HG03457 (cell line): ENCODE measurements around the gene OR2V2.
"Not testable (repeated sequence)": the region's sequence is repeated elsewhere in the genome, so short reads cannot be mapped to it uniquely, and the experiment has no call there.

ENCODE experiments used
- ATAC-seq: cut with Tn5 transposase; IDR thresholded peaks from one replicate; pipeline ENCODE4 v1.9.1; 2021; ENCODE audit warnings: moderate number of reproducible peaks; ENCODE audit not compliant: unreplicated experiment

Gene OR2V2

DNA sequence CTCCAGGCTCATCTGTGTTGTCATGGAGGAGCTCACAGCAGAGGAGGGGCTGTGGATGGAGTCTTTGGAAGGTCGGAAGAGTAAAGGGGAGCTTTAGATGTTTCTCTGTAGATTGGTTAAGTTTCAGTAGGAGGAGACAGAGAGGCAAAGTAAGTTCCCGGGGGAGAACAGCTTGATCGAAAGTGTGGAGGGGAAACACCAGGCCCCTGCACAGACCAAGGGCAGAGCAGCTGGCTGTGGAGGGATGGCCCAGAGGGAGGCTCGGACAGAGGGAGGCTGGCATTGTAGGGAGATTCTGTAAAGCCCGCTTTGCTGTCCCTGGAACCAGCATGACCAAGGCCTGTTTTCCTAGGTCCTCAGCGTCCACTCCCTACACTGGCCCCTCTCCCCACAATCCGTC is 5.3 kb upstream of the OR2V2 start:
- ATAC-seq, result no peak

DNA sequence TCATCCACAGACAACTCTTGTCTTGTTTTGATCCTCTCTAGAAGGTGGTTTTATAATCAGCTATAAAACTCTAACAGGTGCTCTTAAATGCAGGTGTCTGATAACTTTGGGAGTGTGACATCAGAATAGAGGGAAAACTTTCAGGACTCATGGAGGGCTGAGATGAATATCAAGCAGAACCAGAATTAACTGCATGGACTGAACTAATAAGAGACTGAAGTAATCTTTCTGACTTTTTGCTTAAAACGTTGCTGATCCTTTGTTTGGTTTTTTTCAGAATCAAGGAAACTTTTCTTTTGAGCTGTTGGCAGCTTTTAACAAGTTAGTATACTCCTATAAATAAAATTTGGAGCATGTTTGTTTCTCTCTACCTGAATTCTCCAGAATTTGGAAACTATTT is 2.3 kb upstream of the OR2V2 start:
- ATAC-seq, result no peak

DNA sequence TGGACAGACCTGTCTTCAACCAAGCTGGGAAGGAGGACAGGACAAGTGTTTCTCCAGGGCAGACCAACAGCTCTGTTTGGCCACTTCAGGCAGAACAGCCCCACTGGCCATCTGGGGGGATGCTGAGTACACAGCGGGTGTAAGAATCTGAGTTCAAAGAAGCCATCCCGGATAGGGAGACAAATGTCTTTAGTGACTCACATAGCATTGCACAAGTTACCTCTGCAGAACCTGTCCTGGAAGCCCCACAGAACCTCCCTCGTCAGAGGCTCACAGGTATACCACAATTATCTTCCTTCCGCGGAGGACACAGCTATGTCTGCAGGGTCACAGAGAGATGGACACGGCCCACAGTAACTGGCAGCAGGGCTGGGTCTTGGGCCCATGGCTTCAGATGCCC is 2.0 kb downstream of the OR2V2 start:
- no peak for ATAC-seq

DNA sequence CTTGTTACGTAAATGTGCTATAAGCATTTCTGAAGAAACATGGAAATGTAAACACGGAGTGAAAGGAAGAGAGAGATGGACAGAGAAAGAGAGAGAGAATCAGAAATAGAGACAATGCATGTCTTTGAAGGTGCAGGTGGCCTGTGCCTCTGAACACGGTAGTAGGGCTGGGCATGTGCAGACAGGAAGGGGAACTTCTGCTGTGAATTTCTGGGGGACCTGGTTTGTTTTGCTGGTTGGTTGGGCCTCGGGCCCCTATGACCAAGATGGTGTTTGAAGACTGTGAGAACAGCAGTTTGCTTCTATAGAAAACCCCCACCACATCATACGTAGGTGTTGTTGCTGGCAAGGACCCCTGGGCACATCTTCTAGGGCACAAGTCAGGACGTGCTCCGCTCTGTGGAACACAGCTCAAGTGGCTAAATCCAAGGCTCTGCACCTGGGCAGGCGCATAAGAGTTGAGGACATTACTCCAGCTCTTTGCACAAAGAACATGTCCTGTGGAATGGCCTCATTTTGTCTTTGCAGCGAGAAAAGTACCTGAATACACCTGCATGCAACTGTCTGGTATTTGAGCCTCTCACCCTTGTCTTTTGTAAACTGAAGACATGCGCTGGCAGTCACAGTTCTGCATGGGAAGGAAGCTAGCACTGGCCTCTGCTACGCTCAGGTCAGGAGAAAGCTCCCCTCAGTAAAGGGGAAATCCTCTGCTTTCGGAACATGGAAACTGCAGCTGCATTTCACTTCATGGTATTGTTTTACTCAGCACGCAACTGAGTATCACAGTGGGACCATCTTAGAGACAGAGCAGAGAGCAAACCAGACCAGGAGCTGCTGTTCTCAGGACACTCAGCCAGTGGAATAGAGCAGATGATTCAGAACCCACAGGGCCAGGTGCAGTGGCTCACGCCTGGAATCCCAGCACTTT is 2.7 kb downstream of the OR2V2 start:
- no peak for ATAC-seq

DNA sequence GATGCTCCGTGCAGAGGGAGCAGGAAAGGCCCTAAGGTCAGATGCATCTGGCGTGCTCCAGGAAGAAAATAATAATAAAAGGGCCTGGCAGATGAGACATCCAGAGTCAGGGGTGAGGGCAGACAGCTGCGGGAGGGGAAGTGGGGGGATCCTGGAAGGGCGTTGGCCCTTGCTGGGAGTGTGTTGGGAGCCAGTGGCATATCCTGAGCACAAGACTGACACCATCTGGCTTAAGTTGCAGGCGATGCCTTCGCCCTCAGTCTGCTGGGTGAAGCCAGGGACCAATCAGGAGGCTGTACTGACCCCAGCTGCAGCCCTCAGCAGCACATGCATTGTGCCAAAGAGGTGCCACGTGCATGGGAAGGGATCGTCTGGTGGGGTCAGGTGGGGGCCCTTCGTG is 3.8 kb downstream of the OR2V2 start:
- ATAC-seq, result no peak

DNA sequence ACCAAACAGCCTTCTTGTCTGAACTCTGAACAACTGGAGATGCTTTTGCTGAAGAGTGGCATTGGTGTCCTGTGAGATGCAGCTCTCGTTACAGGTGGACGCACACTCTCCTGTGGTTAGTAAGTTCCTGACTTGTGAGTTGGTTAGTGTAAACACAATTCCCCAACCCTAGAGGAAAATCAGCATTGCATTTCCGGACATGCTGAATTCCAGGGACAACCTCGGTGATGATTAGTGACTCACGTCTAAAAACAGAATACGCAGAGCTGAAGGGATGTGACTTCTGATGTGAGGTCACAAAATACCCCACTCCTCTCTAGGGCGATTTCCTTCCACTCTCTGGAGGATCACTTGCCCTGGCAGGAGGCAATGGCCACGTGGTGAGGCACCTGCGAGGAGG is 5.0 kb downstream of the OR2V2 start:
- no peak for ATAC-seq

DNA sequence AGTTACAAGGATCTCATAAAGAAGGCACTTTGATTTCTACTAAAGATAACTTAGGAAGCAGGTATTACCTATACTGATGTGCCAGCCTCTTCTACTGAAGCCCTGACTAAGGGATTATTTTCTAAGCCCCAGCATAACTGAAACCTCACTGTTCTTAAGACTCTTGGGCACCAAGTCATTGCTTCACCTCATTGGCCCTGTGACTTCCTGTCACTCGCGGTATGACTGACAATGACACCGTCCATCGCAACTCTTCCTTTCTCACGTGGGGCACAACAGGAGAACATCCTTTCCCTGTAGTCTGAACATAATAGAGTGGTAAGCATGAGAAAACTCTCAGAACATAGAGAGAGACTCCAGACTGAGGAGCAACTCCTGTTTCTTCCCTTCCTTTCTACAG is 6.4 kb downstream of the OR2V2 start:
- ATAC-seq, result no peak

DNA sequence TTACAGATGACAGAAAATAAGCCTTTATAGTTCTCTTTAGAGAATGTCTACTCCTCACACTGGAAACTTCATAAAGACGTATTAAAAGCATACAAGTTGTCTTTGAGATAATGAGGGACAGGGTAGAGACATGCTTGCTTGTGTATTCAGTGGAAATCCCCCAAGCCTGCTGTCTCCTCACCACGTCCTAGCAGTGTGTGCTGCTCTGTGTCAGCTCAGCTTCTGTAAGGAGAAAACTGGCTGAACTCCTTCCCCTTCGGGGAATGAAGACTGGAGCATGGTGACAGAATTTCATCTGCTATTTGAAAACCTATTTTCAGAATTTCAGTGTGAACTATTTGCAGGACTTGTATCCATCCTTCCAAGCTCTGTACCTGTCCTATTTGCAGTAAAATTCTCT is 9.4 kb downstream of the OR2V2 start:
- ATAC-seq, result no peak

DNA sequence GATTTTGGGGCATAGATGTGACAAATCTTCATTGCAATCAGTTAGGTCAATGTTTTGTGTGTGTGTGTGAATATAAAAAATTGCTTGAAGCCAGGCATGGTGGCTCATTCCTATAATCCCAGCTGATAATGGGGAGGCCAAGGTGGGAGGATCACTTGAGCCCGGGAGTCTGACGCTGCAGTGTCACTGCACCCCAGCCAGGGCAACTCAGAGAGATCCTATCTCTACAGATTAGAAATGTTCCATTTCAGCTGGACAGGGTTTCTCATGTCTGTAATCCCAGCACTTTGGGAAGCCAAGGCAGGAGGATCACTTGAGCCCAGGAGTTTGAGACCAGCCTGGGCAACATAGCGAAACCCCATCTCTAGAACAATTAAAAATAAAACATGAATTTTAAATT is 11.5 kb downstream of the OR2V2 start:
- ATAC-seq, result no peak

DNA sequence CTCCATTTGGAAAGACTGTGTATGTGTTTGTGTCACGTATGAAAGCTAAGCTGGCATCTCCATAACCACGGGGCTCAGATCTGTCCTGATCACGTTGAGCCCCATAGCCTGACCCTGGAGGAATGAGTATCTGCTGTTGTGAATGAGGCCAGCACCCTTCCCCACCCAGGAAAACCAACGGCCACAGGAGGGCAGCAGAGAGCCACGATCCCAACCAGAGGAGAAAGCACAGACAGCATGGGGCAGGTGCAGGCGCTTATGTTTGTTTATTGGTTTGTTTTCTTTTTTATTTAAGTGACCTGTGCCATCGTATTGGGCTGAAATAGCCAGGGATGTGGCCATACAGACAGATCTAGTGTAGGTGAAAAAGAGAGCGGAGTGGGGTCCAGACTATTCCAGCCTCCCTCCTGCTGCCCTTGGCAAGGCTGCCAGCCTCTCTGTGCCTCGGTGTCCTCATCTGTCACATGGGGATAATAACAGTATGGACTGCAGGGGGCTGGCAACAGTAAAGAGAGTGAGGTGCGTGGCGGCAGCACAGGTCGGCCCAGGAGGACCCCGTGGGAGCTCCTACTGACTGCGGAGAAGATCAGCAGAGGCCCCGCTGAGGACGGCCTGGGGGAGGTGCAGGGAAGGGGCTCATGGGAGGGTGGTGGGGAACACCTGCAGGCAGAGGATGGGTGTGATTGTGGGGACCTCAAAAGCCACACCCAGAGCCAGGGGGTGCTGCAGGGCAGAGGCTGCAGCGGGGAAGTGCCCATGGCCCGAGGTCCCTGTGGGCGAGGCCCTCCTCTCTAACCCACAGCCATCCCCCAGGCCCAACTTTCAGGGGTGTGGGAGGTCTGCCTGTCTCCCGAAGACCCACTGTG is 12.1 kb downstream of the OR2V2 start:
- ATAC-seq, result peak; percentile 46

DNA sequence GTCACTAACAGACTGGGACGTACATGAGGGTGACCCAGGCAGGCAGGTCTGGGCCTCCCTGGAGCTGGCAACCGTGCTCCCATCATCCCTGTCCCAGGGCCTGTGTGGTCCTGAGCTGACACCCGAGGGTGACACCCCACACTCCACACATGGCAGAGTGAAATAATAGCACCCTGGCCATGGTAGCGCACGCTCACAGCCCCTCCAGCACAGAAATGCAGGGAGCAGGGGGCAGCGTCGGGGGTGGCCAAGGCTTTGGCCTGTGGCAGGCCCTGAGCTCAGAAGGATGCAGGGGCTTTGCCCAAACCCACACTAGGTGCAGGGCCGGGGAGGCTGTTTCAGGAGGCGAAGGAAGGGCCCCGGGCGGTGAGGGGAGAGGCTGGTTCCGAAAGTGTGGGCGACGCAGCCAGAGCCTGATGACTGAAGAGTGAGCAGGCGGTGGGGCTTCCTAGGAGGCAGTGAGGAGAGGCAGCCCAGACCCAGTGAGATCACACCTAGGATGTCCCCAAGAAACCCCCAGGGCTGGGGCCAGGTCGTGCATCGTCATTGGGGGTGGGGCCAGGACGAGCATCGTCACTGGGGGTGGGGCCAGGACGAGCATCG is 12.9 kb downstream of the OR2V2 start:
- no peak for ATAC-seq

DNA sequence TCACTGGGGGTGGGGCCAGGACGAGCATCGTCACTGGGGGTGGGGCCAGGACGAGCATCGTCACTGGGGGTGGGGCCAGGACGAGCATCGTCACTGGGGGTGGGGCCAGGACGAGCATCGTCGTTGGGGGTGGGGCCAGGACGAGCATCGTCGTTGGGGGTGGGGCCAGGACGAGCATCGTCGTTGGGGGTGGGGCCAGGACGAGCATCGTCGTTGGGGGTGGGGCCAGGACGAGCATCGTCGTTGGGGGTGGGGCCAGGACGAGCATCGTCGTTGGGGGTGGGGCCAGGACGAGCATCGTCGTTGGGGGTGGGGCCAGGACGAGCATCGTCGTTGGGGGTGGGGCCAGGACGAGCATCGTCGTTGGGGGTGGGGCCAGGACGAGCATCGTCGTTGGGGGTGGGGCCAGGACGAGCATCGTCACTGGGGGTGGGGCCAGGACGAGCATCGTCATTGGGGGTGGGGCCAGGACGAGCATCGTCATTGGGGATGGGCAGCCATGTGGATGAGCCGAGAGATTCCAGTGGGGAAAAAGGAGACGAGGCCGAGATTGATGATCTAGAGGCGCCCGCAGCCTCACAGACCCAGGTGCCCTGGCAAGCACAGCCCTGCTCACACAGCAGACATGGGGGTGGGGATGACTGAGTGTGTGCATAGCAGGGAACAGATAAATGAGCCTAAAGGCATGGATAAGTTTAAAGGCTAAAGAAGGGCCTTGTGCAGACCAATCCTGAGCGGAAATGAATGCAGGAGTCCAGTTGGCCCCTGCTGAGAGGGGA is 13.6 kb downstream of the OR2V2 start:
- ATAC-seq, result not testable (repeated sequence)

DNA sequence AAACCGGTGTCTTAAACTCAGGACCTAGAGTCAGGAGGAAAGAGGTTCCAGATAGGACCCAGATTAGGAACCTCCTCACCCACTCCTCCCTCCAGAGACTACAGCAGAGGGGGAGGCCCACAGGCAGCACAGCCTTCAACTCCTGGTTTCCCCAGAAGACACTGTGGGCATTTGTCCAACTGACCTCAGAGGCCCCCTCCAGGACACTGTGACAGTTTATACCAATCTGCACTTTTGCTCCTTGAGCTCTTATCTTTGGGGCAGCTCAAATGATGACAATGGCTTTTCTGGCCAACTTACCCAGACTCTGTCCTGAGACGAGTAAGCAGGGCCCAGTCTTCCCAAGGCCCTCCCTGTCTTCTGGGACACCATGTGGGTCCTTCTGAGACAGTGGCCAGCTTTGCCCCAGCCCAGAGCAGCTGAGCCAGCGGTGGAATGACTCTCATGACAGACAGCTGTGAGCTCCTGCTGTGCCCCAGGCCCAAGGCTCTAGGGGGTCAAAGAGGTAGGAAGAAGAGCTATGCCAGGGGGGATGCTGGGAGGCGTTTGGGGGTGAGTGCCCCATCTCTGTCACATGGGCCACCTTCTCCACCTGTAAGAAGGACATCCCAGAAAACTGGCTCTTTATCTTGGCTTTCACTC is 14.3 kb downstream of the OR2V2 start:
- no peak for ATAC-seq

DNA sequence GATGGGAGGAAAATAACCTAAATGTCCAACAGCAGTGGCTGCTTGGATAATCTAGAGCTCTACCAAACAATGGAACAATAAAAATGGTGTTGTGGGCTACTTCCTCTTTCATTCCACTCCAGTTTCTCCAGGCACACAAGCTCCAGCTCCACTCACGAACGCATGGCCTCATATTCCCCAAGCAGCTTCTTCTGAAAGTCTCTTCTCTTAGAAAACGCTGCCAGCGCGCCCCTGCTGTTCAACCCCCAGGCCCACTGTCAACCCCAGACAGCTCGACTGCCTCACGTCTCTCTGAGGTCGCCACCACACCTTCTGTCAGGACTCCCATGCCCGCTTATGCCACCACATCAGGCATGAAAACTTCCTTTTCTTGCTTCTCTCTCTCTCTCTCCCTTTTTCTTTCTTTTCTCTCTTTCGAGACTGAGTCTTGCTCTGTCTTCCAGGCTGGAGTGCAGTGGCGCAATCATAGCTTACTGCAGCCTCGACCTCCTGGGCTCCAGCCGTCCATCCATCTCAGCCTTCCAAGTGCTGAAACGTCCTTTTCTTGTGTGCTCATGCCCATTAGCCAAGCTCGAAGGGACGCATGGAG is 16.2 kb downstream of the OR2V2 start:
- ATAC-seq, result no peak

DNA sequence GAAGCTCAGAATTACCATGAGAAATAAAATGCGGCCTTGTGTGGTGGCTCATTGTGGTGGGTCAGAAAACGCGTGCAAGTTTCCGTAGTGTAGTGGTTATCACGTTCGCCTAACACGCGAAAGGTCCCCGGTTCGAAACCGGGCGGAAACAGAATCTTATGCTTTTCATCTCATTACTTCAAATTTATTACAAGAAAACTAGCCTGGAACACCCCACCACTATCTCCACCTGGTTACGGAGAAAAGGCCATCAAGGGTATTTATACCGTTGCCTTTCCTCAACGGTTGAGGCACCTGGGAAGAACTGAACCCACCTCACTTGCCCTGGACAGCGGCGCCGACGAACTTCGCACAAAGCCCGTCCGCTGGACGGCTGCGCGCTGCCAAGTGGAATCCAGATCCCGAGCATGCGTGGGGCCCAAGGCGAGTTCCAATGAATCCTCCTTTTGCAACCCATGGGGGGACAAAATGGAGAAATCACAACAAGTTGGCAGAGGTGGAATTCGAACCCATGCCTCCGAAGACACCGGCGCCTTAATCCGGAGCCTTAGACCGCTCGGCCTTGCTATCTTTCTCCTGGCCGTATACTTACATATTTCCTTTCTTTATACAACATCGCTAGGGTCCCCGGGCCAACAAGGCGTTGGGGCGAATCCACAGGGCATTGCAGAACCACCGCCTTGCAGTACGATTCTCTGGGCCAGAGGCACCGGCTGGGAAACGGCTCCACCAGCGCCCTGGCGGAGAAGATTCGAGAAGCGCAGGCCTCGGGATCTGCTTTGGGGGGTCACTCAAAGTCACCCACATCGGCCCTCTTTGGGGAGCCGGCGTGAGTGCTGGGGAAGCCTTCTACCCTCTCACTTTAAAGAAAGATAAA is 16.9 kb downstream of the OR2V2 start:
- no peak for ATAC-seq

DNA sequence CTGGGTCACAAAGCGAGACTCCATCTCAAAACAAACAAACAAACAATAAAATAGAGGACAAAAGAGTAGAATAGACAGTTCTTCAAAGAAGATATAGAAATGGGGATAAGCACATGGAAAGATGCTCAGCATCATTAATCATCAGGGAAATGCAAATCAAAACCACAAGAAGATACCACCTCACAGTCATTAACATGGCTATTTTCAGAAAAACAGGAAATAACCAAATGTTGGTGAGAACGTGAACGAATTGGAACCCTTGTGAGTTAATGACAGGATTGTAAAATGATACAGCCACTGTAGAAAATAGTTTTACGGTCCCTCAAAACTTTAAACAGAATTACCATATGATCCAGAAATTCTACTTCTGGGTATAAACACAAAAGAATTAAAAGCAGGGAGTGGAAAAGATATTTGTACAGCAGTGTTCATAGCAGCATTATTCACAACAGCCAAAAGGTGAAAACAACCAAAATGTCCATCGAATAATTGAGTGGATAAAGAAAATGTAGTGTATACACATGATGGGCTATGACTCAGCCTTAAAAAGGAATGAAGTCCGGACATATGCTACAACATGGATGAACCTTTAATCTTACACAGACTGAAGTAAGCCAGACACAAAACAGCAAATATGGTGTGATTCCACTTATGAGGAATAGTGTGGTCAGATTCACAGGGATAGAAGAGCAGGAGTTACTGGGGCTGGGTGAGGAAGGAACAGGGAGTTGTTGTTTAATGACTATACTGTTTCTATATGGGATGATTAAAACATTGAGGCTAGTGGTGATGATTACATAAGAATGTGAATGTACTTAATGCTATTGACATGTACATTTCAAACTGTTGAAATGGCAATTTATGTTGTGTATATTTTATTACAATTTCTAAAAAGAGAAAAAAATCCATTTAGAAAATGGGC is 19.7 kb downstream of the OR2V2 start:
- no peak for ATAC-seq

DNA sequence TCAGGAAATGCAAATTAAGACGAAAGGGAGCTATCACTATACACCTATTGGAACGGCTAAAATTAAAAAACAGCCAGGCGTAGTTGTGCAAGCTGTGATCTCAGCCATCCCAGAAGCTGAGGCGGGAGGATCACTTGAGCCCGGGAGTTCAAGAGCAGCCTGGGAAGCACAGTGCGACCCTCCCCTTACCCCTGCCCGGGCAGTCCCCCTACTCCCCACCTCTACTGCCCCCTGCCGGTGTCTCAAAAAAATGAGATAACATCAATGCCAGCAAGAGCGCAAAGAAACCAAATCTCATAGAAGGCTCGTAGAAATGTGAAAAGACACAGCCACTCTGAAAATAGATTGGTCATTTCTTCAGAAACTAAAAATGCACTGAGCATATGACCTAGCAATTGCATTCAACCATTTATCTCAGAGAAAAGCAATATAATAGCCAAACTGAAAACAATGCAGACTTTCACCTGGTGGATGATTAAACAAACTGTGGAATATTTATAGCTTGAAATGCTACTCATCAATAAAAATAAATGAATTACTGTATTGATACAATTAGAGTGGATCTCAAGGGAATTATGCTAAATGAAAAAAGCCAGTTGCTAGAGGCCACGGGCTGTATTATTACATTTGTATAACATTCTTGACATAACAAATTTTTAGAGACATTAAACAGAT is 20.6 kb downstream of the OR2V2 start:
- no peak for ATAC-seq
